HG03280 (cell line): ENCODE results near the gene LEMD3.

Experiments
- ATAC-seq: cut with Tn5 transposase; IDR thresholded peaks from one replicate; pipeline ENCODE4 v1.9.1; 2021; ENCODE audit warnings: mild to moderate bottlenecking, moderate library complexity; ENCODE audit not compliant: unreplicated experiment

The LEMD3 gene

DNA sequence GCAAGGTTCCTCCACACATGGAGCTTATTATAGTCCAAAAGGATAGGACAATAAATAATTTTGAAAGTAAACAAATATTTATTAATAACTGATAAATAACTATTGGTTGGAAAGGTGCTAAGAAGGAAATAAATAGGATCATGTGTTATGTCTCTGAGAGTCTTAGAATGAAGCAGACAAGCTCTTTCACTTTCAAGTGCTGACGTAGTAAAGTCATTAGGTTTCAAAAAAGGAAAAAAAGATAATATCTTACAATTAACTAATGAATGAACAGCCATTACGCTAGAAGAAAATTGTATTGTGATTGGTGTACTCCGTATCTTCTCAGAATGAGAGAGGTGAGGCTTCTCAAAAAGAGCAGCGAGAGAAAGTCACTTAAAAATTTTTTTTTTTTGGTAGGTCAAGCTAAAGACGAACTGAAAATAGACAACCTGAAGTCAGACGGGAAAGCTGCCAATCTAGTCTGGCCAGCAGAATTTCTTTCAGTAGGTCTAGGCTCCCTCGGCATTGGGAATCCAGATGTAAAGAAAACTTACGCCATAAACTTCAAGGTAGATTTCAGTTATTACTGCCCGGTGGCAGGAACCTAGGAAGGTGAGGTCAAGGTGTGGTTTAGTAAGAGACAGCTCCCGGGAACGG is 583 bp upstream of the LEMD3 start:
- ATAC-seq, result peak; percentile 1

- peak; percentile 31 for ATAC-seq
Observed at GRCh38 chr12:65170209-65170881, 962 bp downstream of the LEMD3 start.

DNA sequence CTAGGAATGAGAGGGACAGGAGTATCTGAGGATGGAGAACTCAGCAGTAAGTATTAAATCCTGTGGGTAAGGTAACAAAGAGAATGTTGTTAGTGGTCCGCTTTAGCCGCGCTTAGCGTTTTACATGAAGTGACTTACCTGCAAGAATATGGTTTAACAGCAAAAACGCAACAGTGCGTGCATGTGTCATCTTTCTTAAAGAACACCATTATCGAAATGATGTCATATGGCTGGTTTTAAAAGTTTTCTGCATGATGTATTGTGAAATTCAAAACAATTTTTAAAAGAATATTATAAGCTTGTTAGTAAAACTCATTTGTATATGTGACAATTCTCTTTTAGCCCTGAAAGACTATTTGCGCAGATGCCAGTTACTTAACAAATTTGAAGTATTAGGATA is 1.7 kb downstream of the LEMD3 start:
- ATAC-seq, result no peak

DNA sequence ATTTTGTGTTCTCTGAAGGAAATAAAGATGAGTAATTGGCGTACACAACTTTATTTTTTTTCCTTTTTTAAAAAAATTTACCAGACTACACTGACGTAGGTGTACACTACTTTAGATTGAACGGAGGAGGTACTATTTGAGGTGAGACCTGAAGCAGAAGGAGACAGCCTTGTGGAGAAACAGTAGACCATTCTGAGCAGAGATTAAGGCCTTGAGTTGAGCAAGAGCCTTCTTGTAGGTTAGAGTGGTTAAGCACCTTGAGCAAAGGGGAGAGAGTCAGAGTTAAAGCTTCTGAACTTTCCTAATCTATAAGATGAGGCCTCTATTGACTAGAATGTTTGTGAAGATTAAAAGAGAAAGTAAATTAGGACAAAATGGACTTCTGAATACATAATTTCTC is 2.5 kb downstream of the LEMD3 start:
- no peak for ATAC-seq

DNA sequence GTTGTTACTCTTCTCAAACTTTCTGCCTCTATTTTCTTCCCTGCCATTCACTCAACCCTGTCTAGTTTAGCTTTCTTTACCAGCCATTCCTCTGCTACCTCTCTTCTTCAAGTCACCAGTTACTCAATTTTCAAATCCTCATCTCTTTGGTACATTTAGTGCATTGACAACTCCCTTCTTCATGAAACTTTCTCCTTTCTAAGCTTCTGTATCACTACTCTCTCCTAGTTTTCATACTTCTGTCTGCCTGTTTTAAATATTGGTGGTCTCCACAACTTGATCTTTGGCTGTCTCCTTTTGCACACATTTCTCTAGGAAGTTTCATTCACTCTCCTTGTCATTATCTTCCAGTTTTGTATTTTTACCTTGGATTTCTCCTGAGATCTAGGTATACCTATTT is 6.0 kb downstream of the LEMD3 start:
- ATAC-seq, result no peak

- ATAC-seq, result no peak
Observed at GRCh38 chr12:65182012-65182739, 12.8 kb downstream of the LEMD3 start.

DNA sequence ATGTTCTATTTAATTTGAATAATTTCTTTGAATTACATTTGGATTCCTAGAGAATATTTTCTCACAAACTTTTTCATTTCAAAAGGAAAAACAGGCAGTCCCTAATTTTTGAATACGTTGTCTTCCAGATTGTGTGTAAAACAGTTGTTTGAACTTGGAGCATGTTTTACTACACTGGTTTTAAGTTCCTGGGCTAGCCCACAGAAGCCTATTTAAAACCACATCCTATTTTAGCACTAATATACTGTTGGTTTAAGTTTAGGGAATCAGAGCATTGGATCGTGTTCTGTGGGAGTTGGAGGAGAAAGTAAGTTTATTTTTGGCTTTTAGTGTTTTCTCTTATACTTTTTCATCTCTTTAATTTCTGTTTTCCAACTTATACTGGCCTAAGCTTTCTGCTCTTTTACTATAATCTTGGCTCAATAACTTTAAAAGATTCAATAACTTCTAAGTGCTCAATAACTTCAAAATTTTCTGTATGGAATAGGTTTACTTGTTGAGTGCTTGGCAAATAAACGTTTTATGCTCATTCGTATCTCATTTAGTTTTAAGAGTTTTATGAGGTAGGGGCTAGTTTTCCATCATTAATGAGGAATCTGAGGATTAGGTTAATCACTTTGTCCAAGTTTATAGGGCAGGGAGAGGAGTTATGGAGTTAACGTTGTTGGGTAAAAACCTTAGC is 14.9 kb downstream of the LEMD3 start:
- no peak for ATAC-seq

- no peak for ATAC-seq
Observed at GRCh38 chr12:65184858-65185229, 15.5 kb downstream of the LEMD3 start.

DNA sequence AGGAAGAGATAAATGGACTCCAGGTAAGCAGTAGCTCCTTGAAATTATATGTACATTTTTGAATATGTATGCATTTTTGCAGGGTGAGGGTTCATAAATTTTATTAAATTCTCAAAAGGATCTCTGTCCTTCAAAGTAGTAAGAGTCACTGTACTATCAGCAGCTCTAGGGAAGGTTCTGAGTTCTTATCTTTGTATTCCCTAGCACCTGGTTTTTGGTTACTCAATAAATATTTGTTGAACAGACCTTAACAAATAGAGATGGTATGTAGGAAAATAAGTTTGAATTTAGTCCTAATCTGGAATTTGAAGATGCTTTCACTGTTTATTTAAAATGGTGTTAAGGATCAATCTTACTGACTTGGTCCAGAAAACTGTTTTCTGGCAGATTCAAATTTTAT is 18.3 kb downstream of the LEMD3 start:
- no peak for ATAC-seq

- ATAC-seq, result peak; percentile 31
Observed at GRCh38 chr12:65188179-65188701, 18.9 kb downstream of the LEMD3 start.

DNA sequence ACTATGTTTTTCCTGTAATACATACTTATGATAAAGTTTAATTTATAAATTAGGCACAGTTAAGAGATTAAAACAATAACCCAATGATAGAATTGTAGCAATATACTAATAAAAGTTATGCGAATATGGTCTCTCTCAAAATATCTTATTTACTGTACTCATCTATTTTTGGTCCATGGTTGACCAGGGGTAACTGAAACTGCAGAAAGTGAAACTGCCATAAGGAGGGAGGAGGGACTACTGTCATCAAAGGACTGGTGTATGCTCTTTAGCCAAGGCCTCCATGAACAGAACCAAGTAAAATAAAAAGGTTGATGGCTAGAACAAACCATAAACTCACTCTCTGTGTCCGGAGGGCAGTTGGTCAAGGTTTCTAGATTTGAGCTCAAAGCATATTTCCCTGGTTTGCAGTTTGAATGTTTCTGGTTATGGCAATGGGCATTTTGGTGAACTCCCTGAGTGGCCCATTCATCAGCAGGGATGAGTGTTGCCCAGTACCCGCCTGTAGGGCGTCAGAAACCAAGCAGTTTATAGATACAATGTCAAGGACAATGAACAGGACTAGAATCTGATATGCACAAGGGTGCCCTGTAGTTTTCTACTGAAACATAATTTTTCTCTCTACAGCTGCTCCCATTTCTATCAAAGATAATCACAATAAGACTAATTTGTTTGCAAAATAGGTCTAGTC is 19.8 kb downstream of the LEMD3 start:
- ATAC-seq, result peak; percentile 96

- no peak for ATAC-seq
Observed at GRCh38 chr12:65192963-65193516, 23.7 kb downstream of the LEMD3 start.

- ATAC-seq, result no peak
Observed at GRCh38 chr12:65194949-65195348, 25.6 kb downstream of the LEMD3 start.

DNA sequence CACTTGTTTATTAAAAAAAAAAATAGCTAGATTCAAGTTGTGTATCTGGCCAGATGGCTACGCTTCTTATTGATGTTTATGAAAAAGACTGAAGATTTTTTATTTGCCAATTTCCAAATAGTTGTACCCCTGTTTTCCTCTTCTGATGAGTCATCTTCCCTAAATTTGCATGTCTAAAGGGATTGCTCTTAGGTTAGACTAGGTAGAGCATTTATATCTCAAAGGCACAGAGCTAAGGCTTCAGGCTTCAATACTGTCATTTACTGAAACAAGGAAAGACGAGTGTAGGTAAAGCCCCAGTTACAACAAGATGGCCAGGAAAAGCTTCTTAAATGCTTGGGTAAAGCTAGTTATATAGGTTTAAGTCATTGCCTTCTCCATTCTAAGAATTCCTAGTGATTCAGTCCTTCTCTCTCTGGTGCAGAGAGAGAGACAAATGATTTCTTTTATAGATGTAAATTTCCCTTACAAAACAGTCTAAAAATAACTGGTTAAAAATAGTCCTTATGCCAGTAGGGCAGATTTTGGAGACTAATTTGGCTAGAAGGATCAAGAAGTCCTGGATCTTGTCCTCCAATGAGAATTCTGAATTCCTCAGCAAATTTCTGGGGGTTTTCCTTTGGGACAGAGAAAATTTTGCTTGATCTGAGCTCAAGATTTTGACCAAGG is 26.1 kb downstream of the LEMD3 start:
- ATAC-seq, result no peak

DNA sequence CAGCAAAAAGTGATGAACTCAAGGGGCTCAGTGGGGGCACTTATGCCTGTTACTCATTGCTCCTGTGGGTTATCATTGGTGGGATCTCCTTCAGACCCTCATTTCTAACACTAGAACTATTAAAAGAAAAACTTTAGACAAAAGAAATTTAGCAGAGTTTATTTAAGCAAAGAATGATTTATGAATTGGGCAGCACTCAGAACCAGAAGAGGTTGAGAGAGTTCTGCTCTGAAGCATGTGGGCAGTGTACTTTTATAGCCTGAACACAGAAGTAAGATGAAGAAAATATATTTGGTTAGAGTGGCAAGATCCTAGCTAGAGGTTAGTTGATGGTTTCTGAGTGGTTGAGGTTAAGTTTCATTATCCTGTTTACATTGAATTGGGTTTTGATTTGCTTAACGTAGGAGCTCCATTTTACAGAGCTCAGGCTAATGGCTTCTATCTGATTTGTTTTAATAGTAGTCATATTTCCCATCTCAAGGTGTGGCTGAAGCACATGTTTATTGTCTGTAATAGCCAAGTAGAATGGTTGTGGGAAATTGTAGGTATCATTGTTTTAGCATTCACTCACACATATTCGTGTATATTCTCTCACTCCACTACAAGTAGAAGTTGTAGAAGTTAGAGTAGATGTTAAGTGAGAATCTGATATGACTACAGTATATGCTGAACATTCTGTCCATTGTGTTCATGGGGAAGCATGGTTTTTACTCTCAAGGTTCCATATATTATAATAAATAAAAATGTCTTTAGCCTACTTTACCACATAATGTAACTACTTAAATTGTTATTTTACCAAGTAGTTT is 27.6 kb downstream of the LEMD3 start:
- ATAC-seq, result no peak

DNA sequence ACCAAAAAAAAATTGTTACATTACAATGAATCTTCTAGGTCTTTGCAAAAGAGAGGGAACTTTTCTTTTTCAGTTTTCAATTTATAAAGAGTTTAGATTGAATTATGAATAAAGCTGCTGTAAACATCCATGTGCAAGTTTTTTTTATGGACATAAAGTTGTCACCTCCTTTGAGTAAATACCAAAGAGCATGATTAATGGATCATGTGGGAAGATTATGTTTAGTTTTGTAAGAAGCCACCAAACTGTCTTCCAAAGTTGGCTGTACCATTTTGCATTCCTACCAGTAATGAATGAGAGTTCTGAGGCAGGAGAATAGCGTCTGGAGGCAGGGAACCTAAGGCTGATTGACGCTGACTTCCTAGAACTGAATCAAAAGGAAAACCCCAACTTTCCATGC is 30.2 kb downstream of the LEMD3 start:
- ATAC-seq, result no peak

DNA sequence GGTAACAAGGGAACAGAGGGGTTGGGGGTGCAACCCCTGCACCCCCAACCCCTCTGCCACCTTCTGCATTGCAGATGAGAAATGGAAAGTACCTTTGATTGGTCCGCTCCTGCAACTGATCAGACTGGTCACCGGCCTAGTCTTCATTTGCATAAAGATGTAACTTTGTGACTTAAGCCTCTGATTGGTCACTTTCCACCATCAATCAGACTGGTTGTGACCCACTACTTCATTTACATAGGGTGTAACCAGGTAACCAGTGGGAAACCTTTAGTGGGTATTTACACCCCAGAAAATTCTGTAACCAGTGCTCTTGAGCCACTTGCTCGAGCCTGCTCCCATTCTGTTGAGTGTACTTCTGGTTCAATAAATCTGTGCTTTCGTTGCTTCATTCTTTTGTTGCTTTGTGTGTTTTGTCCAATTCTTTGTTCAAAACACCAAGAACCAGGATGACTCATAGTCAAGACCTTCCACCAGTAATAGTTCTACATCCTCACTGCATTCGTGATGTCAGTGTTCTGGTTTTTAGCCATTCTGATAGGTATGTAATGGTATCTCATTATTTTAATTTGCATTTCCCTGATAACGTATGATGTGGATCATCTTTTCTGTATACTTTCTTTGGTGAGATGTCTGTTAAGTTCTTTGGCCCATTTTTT is 30.8 kb downstream of the LEMD3 start:
- ATAC-seq, result no peak

- ATAC-seq, result no peak
Observed at GRCh38 chr12:65203376-65203775, 34.0 kb downstream of the LEMD3 start.
